CD4-positive, alpha-beta T cell treated with Interleukin-15 for 1 hour (primary cell): ENCODE measurements around the gene SEBOX.

Experiments used
- DNase-seq: peaks from one replicate; pipeline ENCODE4 v3.0.0-alpha.2; 2020

SEBOX gene

DNA sequence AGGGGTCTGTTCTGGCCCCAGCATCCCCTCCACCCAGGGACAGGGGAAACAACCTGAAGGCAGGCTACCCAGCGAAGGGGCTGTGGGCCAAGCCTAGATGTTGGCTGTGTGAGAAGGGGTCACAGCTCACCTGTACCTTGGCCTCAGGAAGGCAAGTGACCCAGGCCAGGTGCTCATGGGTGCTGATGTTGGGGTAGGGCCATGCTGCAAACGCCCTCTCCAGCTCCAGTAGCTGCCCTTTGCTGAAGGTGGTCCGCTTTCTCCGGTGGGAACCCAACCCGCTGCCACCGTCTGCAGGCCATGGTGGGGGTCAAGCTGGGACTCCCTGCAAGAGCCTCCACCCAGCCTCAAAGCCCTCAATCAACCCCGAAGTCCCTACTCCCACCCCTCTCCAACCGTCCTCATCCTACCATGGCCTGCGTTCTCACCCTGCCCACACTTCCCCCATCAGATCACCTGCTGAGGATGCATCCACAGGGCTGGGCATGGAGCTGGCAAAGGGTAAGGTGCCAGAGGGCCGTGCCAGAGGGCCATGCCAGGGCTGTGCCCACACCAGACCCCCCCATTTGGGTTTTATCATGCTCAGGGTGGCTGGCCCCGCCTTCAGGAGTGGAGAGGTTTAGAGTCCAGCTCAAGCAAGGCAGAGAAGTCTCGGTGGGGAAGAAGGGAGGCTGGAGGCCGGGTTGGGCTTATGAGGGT lies at the start of gene SEBOX:
TSS of gene SEBOX (minus strand) at position 535 of the 699 bp plus-strand sequence. CDS start at position 487, 48 bp downstream.
- no peak for DNase-seq

- no peak for DNase-seq
Measured at GRCh38 chr17:28413804-28414203, 48.8 kb upstream of the SEBOX start.

- DNase-seq = no peak
Measured at GRCh38 chr17:28412099-28412498, 47.1 kb upstream of the SEBOX start.

GRCh38 chr17:28407974-28408306 lies 42.9 kb upstream of the SEBOX start:
- no peak for DNase-seq

DNA sequence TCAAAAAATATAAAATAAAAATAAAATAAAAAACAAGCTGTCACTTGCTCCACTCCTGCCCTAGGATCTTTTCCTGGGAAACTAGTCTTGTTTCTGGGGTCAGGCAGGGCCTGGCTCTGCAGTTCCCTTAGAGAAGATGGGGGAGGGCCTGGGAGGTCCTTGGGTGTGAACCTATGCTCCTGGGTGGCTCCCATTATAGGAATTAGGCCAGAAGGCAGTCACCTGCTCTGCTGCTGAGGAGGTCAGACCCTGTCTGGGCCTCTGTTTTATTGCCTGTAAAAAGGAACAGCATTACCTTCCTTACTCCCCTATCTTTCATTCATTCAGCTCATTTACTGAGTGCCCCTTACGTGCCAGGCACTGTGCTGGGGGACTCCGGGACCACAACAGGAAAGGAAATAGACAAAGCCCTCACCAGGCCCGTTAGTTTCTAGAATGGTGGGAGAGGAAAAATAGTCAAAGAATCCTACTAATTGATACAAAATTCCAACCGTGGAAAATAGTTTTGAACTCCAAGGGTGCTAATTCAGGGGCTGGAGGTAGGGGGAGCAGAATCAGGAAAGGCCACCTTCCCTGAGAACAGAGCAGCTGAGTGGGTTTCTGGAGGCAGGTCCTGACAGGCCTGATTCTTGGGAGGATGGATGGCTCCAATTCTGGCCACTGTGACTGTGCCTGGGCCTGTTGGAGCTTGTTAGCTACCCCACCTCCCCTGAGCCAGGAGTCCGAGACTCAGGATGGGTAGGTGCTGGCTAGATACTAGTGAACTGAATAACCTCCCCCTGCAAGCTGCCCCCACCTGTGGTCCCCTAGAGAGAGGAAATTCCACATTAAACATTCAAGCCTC lies 42.4 kb upstream of the SEBOX start:
- no peak for DNase-seq

GRCh38 chr17:28406473-28406814 lies 41.4 kb upstream of the SEBOX start:
- DNase-seq = no peak

DNA sequence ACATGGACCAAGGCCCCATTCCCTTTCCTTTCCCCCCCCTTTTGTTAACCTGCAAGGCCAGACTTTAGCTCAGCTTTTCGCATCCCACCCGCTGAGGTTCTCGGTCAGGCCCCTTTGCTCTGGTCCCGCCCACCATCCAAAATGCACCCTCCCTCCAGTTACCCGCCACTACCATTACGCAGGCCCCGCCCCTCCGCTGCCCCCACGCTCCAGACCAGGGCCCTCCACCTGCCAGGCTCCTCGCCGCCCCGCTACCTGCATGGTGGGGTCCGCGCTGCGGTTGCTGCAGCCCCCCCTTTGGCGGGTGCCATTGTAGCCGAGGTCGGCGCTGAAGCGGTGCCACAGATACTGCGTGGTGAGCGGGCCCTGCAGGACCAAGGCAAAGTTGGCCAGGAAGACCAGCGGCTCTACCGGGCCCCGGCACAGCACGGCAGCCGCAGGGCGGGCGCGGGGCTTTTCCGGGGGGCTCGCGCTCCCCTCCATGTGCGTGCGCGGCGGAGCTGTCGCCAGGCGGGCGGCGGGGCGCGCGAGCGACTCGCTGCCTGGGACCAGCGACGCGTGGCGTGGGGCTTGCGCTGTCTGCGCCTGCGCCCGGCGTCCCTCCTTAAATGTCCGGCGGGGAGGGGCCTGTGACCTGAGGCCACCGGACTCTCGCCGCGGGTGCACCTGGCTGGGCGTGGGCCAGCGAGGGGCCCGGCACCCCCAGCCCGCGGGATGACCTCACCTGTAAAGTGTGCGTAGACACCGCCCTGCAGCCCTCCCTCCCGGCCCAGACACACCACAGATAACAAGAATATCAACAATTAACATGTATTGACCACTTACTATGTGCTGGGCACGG lies 40.9 kb upstream of the SEBOX start, which contains the start of gene SLC46A1:
TSS of gene SLC46A1 (minus strand) at position 581 of the 841 bp plus-strand sequence. CDS start at position 483, 98 bp downstream.
- DNase-seq = no peak

- no peak for DNase-seq
Measured at GRCh38 chr17:28404812-28405570, 40.0 kb upstream of the SEBOX start.

DNA sequence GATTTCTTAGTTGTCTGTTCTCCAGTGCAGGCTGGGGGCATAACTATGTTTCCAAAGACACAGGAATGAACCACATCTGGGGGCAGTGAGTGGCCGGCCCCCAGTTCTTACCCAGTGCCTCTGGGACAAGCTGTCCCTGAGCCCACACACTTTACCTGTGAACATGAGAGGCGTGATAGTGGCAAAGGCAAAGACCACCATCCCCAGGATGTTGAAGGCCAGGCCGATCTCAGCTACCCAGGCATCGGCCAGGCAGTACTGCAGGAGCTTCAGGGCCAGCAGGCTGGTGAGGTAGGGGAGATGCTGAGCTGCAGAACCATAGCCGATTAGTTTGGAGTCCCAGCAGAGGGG lies 39.4 kb upstream of the SEBOX start:
- no peak for DNase-seq

GRCh38 chr17:28404007-28404406 lies 39.0 kb upstream of the SEBOX start:
- DNase-seq = no peak

GRCh38 chr17:28402844-28403243 lies 37.8 kb upstream of the SEBOX start:
- no peak for DNase-seq

DNA sequence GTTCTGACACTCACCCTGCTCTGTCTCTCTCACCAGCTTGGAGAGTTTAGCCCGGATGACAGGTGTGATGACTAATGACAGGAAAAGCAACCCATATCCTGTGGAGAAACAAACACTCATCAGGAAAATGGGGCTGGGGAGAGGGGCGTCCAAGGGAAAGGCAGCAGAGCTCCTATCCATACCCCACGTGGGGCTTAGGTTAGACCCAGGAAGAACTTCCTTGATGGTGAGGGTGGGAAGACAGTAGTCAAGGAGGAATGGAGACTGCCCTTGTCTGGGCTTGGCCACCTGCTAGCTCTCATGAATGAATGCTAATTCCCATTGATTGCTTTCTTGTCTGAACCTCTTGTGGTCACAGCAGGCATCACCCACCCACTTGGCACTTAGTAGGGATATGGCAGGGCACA lies 37.2 kb upstream of the SEBOX start:
- DNase-seq = no peak

GRCh38 chr17:28399808-28400207 lies 34.8 kb upstream of the SEBOX start:
- no peak for DNase-seq

- DNase-seq = no peak
Measured at GRCh38 chr17:28398280-28398981, 33.4 kb upstream of the SEBOX start.

GRCh38 chr17:28397687-28398279 lies 32.8 kb upstream of the SEBOX start:
- no peak for DNase-seq

- no peak for DNase-seq
Measured at GRCh38 chr17:28397275-28397674, 32.3 kb upstream of the SEBOX start.

DNA sequence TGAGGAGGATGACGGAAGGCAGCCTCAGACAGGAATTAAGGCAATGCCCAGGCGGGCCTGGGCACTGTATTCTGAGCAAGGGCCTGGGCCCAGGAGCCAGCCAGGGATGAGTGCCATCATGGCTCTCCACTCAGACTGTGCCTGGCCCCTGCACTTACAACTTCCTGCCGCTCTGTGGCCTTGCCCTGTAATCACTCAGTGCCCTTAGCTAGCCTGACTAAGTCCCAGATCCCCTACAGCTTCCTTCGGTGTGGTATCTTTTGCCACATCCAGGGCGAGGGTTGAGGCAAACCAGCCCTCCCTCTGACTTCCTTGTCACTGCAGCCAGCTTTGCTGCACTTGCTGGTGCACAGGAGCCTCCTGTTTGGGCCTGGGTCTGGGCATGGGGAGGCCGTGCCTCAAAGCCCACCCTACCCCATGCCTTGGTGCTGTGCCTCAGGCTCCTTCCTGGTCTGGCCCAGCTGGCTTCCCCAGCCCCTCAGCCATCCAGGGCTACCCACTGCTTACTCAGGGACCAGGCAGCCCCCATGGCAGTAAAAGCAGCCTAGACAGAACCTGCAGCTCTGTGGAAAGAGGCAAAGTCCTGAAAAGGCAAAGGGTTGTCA lies 31.7 kb upstream of the SEBOX start:
- no peak for DNase-seq

GRCh38 chr17:28395968-28396367 lies 31.0 kb upstream of the SEBOX start:
- no peak for DNase-seq

DNA sequence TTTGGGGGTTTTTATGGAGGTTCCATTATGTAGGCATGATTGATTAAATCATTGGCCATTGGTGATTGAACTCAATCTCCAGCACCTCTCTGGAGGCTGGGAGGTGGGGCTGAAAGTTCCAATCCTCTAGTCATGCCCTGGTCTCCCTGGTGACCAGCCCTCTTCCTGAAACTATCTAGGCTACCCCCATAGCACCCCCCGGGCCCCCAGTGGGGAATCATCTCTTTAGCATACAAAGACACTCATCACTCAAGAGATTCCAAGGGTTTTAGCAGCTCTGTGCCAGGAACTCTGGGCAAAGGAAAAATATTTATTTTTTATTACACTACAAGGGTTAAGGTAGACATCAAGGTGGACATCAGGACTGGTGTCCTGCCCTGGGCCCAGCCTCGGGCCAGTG lies 30.4 kb upstream of the SEBOX start:
- DNase-seq = no peak

GRCh38 chr17:28394337-28395116 lies 29.5 kb upstream of the SEBOX start:
- no peak for DNase-seq
